DMS53 treated with DMSO at 0.1 percent for 48 hours (cell line): ENCODE results near the gene SLC29A1.

Experiments used
- DNase-seq: peaks from one replicate; lab custom pipeline; 2025; ENCODE audit not compliant: unreplicated experiment; lab: John Stamatoyannopoulos, UW

Gene SLC29A1

DNA sequence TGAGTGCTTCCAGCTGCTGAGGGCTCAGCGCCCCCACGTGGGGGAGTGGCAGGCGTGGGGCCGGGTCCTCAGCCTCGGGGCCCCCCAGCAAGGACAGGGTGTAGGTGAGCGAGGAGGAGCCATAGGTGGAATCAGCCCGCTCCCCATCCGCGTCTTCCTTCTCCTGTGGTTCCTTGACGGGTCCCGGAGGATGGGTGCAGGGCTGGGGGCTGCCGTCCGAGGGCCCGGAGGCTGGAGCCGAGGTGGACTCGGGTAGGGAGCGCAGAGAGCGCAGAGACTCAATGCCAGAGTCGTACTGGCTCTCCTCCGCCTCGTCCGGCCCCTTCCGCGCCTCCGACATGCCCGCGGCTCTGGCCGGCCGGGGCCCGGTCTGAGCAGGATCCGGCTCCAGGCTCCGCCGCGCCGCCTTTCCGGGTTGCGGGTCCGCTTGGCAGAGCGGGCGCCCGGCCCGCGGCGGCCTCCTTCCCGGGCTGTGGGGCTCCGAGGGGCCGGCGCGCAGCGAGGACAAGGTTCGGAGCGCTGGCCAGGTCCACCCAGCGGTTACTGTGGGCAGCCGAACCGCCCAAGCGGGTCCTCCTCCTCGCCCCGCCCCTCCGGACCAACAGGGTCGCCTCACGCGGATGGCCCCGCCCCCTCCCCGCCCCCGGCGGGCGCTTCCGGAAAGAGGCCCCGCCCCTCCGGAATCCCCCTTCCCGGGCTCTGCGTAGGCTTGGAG, 41.8 kb downstream of the SLC29A1 start, which contains the start of gene NFKBIE:
TSS of gene NFKBIE (minus strand) at position 545 of the 715 bp plus-strand sequence. CDS start at position 340, 205 bp downstream.
- DNase-seq: peak; percentile 74

DNA sequence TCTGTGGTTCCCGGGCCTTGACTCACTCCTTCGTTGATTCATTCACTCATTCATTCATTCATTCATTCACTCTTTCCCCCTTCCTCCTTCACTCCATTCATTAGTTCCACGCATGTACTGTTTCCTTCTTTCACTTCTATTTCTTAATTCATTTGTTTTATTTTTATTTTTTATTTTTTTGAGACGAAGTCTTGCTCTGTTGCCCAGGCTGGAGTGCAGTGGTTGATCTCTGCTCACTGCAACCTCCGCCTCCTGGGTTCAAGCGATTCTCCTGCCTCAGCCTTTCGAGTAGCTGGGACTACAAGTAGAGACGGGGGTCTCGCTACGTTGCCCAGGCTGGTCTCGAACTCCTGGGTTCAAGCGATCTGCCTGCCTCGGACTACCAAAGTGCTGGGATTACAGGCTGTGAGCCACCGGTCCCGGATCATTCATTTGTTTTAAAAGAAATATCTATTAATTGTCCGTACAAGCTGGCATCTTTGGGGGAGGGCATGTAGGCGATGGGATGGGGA, 42.4 kb downstream of the SLC29A1 start:
- DNase-seq: no peak

DNA sequence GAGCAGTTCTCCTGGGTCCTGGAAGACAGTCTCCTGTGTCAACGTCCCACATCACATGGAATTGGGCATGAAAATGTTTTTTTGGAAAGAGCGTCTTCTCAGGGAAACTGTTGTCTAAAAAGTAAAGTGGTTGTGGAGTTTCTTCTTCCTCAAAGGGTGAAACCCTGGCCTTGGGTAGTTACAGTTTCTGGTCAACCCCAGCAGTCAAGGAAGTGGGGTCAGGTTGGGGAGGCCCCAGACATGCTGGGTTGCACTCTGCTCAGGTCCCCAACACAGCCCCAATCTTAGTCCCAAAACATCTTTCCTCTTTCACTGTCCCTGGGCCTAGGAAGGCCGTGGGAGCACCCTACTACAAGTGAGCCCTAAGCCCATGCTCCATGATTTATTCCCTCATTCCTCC, 43.0 kb downstream of the SLC29A1 start:
- no peak for DNase-seq

DNA sequence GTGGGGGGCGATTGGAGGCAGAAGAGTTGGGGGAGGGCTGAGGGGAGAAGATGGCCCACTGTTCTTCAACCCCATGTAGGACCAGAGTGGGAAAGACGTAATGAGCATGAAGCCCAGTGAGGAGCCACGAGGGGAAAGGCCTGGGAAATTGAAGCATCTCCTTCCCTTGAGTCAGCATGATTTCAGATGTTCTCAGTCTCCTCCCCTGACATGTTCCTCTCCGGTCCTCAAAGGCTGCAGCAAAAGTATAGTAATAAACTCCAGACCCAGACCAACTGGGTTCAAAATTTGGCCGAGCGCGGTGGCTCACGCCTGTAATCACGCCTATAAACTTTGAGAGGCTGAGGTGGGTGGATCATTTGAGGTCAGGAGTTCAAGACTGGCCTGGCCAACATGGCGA, 43.9 kb downstream of the SLC29A1 start:
- DNase-seq: no peak

DNA sequence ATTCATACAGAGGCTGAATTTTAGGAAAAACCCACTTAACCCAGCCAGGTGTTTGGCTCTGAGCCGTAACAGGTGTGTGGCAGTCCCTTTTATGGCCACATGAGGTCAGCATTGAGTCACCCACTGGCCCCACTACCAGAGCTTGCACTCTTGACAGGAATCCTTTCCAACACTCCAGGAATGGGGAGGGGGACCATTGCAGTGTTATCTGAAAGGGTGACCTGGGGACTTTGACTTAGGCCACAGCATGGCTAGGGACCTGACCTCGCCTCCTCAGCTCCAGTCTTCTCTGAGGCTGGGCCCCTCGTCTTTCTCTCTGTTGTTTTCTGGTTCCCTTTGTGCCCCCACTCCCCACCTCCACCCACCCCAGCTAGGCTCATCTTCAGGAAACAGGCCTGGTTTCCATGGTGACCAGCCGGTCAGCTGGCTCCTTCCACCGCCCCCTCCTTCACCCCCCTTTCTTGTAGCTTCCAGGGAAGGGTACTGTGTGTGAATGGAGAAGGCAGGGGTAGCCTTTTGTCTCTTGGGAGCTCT, 44.8 kb downstream of the SLC29A1 start:
- DNase-seq: peak; percentile 63

DNA sequence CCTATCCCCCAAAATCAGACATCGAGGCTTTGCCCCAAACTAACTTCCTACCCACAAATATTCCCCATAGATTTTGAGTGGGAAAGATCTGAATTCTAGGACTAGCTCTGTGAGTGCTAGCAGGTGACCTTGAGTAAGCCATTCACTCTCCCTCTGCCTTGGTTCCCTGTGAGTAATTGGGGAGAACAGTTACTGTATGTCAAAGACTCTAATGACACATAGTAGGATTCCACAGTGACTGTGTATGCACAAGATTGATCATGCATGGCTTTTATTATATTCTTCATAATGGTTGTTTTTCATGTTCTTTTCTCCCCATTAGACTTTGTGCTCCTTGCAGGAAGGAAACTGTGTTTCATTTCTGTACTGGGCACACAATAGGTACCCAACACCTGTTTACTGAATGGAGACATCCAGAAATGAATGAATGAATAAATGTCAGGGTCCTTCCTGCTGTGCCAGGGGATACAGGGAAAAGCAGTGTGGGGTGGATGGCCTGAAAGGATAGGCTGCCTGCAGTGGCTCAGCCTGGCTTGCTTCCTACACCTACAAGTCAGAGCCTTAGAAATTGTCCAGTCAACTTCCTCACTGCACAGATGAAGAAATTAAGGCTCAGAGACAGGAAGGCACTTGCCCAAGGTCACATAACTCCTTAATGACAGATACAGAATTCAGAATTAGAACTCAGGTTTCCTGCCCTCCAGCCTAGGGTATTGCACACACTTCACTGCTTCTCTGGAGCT, 46.0 kb downstream of the SLC29A1 start:
- no peak for DNase-seq

DNA sequence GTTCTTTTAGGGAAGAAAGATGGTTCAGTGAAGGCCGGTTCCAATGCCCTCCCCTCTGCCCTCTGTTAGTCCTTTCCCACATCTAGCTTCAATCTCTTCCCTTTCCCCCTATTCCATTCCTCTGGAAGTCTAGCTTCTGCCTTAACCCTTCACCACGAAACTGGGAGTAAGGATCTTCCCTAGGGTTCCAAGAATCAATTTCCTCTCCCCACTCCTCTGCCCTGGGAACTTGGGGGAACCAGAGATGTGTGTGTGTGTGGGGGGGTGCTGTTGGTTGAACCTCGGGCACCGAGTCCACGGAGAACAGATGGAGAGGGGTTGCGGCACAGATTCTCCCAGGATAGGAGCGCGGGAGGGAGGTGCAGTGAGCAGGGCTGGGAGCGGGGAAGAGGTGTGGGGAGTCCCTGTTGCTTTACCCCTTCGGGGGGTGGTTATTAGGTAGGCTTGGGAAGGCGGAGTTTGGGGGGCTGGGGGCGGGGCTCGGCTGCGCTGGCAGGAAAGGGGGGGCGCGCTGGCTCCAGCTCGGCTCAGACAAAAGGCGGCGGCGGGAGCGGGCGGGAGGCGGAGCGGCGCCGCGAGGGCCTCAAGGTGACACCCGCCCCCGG, 46.6 kb downstream of the SLC29A1 start, which contains the start of gene TMEM151B:
TSS of gene TMEM151B (plus strand) at position 530 of the 605 bp plus-strand sequence. CDS start 293 bp downstream, outside the sequence.
- no peak for DNase-seq

DNA sequence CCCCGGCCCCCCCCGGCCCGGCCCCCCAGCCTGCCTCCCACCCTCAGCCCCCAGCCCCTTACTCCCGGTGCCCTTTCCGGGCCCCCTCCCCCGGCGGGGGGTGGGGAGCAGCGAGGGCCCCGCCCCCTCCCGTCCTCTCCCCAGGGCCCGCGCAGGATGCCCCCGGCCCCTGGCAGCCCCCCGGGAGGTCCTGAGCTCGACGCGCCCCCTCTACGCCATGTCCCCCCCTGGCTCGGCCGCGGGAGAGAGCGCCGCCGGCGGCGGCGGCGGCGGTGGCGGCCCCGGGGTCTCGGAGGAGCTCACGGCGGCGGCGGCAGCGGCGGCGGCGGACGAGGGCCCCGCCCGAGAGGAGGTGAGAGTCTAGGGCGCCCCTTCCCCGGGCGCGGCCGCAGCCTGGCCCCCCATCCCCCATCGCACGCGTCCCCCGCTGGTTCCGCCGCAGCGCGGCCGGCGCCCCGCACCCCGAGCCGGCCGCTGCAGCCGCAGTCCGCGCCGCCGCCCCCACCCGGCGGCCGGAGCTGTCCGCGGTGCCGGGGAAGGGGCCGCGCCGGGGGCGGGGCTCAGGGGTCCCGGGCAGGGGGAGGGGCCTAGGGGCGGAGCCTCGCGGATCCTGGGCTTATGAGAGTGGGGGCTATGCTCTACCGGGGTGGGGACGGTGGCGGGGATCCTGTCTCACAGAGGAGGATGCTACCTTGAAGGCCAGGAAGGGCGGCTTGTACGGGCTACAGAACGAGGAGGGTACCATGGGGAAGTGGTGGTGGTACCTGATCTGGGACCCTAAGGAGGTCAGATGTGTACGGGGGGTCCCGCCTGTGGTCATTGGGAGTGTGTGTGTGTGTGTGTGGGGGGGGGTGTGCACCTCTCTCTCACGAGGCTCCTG, 47.4 kb downstream of the SLC29A1 start:
- DNase-seq: no peak

DNA sequence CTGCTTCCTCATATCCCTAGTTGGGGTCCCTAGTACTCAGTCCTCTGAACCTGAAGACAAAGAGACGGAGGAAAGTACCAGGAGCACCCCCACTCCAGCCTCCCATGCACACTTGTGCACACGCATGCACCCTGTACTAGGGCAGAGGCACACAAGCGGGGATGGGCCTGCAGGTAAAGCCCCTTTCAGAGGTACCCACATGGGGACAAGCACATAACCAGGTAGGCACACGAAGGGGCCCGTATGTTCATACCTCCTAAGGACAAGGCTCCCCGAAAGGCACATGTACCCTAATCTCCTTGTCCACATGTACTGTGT, 48.0 kb downstream of the SLC29A1 start:
- DNase-seq: no peak

DNA sequence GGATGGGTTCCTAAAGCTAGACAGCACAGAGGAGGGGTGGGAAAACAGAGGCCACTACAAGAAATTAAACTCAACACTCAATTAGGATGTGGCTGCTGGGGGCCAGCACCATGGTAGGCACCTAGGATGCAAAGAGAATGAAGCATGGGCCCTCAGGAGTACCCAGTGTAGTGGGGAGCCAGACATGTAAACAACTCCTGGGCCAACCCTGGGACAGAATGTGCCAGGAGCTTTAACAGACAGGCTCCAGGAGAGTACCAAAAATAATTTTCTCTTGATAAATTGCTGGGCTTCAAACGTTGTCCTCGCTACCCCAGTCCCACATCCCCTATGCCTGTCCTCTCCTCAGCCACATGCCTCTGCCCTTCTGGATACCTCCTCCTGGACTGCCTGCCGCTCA, 48.5 kb downstream of the SLC29A1 start:
- DNase-seq: no peak

DNA sequence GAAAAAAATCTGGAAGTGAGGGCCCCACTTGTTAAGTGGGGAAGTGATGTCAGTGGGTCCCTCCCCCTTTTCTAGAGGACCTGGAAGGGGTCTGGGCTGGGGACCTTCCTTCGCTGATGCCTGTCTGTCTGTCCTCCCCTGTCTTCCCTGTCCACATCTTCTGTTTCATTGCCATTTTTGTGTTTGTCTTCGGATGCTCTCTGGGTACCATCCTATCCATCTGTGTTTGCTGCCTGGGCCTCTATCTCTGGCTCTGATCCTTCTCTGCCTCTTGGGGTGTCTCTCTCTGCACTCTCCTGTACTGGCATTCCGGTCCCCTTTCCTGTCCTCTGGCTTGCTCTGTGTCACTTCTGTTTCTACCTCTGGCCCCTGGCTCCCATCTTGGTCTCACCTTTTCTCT, 49.1 kb downstream of the SLC29A1 start:
- DNase-seq: no peak

DNA sequence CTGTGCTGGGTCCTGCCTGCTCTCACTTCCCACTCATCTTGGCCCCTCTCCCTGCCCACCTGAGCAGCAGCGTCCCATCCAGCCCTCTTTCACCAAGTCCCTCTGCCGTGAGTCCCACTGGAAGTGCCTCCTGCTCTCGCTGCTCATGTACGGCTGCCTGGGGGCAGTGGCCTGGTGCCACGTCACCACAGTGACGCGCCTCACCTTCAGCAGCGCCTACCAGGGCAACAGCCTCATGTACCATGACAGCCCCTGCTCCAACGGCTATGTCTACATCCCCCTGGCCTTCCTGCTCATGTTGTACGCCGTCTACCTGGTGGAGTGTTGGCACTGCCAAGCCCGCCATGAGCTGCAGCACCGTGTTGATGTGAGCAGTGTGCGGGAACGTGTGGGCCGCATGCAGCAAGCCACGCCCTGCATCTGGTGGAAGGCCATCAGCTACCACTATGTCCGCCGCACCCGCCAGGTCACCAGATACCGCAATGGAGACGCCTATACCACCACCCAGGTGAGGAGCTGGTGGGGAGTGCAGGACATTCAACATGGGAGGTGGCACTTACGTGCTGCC, 49.7 kb downstream of the SLC29A1 start:
- DNase-seq: no peak

DNA sequence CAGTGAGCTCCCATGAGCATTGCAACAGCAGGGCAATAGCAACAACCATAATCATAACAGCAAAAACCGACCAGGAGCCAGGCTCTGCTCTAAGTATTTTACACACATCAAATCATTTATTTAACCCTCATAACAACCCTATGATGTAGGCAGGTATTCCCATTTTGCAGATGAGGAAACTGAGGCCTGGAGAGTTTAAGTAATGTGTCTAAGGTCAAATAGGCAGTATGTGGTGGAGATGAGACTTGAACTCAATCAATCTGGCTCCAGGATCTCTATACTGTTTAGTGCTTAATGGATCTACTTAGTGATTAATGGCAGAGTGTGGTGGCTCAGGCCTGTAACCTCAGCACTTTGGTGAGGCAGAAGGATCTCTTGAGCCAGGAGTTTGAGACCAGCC, 50.2 kb downstream of the SLC29A1 start:
- no peak for DNase-seq

DNA sequence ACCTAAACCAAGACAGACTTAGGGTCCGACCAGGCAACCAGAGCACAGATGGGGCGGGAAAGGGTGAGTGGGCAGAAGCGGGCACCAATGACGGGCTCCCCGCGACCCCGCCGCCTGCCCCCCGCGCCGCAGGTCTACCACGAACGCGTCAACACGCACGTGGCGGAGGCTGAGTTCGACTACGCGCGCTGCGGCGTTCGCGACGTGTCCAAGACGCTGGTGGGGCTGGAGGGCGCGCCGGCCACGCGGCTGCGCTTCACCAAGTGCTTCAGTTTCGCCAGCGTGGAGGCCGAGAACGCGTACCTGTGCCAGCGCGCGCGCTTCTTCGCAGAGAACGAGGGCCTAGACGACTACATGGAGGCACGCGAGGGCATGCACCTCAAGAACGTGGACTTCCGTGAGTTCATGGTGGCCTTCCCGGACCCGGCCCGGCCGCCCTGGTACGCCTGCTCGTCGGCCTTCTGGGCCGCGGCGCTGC, 51.9 kb downstream of the SLC29A1 start:
- DNase-seq: no peak

DNA sequence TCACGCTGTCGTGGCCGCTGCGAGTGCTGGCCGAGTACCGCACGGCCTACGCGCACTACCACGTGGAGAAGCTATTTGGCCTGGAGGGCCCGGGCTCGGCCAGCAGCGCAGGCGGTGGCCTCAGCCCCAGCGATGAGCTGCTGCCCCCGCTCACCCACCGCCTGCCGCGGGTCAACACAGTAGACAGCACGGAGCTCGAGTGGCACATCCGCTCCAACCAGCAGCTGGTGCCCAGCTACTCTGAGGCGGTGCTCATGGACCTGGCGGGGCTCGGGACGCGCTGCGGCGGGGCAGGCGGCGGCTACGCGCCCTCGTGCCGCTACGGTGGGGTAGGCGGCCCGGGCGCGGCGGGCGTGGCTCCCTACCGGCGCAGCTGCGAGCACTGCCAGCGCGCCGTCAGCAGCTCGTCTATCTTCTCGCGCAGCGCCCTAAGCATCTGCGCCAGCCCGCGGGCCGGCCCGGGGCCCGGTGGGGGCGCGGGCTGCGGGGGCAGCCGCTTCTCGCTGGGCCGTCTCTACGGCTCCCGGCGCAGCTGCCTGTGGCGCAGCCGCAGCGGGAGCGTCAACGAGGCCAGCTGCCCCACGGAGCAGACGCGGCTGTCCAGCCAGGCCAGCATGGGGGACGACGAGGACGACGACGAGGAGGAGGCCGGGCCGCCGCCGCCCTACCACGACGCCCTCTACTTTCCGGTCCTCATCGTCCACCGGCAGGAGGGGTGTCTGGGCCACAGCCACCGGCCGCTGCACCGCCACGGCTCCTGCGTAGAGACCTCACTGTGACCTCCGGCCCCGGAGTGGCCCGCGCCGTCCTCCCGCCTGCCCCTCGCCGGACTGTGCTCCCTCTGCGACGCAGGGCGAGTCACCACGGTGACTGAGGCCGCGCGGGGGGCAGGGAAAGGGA, 52.6 kb downstream of the SLC29A1 start:
- DNase-seq: peak; percentile 30

DNA sequence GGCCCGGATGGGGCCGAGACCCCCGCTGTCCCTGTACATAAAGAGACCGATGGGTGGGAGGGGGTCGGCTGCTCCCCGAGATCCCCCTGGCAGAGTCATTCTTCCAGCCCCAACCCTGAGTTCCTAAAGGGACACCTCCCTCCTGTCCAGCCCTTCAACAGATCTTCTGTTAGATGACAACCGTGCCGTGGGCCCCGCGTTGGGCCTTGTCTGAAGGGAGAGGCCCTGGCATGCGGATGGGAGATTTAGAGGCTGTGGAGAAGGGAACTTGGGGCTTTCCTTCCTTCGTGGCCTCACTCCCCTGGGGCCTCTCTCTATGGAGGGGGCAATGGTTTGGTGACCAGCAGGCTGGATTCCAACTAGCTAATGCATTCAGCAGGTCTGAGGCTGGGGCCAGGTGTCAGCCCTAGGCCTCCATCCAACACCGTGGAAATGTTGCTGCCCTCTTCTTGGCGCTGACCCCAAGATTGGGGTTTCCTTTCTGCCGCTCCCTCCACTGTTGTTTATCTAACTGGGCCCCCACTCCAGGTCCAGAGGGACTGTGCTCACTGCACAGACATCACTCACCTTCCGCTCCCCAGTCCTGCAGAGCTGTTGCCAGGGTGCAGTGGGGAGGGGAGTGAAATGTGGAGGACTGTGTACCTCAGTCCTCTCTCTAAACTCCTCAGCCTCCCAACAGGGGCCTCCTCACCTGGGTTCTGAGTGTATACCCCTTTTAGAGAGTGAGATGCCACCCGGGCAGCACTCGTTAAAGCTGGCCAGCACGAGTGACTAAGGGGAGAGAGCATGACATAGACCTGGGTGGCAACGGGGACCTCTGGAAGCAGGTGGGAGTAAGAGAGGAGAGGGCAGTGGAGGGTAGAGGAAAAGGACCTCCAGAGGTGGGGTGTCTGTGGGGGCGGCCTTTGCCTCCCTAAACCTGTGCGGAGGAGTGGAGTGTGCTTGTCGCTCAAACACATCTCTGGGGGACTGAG, 53.6 kb downstream of the SLC29A1 start:
- no peak for DNase-seq

DNA sequence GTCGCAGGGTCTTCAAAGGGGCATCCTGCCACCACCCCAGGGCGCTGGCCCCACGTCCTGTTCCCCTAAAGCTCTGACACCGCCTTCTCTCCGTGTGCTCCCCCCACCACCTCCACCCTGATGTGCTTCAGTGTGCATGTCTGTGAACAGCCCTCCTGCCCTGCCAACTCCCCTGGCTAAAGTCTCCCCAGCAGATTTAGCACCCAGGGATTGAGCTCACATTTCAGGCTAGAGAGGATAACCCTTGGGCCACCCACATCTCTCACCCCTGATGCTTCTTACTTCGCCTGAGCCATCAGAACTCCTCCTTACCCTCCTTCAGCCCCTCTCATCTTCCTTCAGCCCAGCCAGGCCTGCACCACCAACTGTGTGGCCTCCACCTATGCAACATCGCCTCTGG, 54.4 kb downstream of the SLC29A1 start:
- DNase-seq: no peak

DNA sequence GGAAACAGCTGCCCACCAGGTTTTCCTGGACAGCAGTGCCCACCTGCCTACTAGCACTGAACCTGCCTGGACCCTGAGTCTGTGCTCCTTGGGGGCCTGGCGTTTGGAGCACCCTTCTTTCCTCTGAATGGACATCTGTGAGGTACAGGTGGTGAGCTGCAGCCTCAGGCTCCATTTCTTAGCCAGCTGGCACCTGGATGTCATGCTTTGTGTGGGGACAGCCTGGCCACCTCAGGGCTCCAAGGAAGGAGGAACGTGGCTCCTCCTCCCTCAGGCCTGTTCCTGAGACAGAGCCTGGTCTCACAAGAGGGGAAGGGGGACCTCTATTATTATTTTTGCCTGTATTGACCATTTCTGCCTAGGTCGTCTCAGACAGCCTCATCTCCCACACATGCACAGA, 54.9 kb downstream of the SLC29A1 start:
- no peak for DNase-seq
